Cerebellar nuclear complex (tissue), 1 donor: ENCODE measurements around the gene CNTN5.
"Not testable (repeated sequence)": the region's sequence is repeated elsewhere in the genome, so short reads cannot be mapped to it uniquely, and the experiment has no call there.

Experiments
- DNase-seq, 2 experiments: peaks; one replicate each; lab custom pipeline; 2025; lab: John Stamatoyannopoulos, UW

CNTN5 gene

GRCh38 chr11:100214791-100215190, 1194.0 kb downstream of the CNTN5 start:
- DNase-seq = no peak

- no peak for DNase-seq
These were observed 1200.1 kb downstream of the CNTN5 start for GRCh38 chr11:100220801-100221200.

GRCh38 chr11:100221791-100222190, 1201.0 kb downstream of the CNTN5 start:
- no peak for DNase-seq

- DNase-seq = no peak
These were observed 1203.8 kb downstream of the CNTN5 start for GRCh38 chr11:100224541-100225034.

- no peak for DNase-seq
These were observed 1208.3 kb downstream of the CNTN5 start for GRCh38 chr11:100229086-100229485.

- no peak for DNase-seq
These were observed 1211.3 kb downstream of the CNTN5 start for GRCh38 chr11:100232006-100232405.

GRCh38 chr11:100235085-100235484, 1214.3 kb downstream of the CNTN5 start:
- no peak for DNase-seq

GRCh38 chr11:100240025-100240539, 1219.3 kb downstream of the CNTN5 start:
- DNase-seq = no peak

- DNase-seq = no peak
These were observed 1227.0 kb downstream of the CNTN5 start for GRCh38 chr11:100247704-100248103.

- not testable (repeated sequence) for DNase-seq
These were observed 1236.6 kb downstream of the CNTN5 start for GRCh38 chr11:100257238-100257803.

GRCh38 chr11:100269516-100269915, 1248.8 kb downstream of the CNTN5 start:
- no peak for DNase-seq

GRCh38 chr11:100273066-100273815, 1252.5 kb downstream of the CNTN5 start:
- no peak for DNase-seq

GRCh38 chr11:100274466-100274865, 1253.7 kb downstream of the CNTN5 start:
- not testable (repeated sequence) for DNase-seq

GRCh38 chr11:100294748-100295147, 1274.0 kb downstream of the CNTN5 start:
- no peak for DNase-seq

- no peak for DNase-seq
These were observed 1275.4 kb downstream of the CNTN5 start for GRCh38 chr11:100296051-100296679.

- DNase-seq = no peak
These were observed 1276.8 kb downstream of the CNTN5 start for GRCh38 chr11:100297516-100297915.

- no peak for DNase-seq
These were observed 1282.1 kb downstream of the CNTN5 start for GRCh38 chr11:100302824-100303223.

GRCh38 chr11:100303897-100304296, 1283.1 kb downstream of the CNTN5 start:
- DNase-seq = no peak

- no peak for DNase-seq
These were observed 1287.5 kb downstream of the CNTN5 start for GRCh38 chr11:100308202-100308601.

GRCh38 chr11:100315946-100316345, 1295.2 kb downstream of the CNTN5 start:
- no peak for DNase-seq

GRCh38 chr11:100316952-100317351, 1296.2 kb downstream of the CNTN5 start:
- no peak for DNase-seq

- DNase-seq = no peak
These were observed 1298.9 kb downstream of the CNTN5 start for GRCh38 chr11:100319691-100320090.
